ENCODE measurements around the gene CLDN4. TPM values are rescaled to one million over a fixed set of nuclear protein-coding genes. Genes with fewer than 3 reads are reported as not detected.

The CLDN4 gene
- total RNA-seq, 1 donor from 2014 or later: not detected

- ChIA-PET POLR2A (no interaction called here), CTCF (interaction anchor here (1.5 kb wide), 1 partner anchor 250 kb away, joined by 6 read pairs; no protein-coding TSS in a partner anchor)
- Mint-ChIP-seq H3K4me1 (peaks cover 4% of the 10 kb centered on the region), H3K9me3 (no peaks in the 10 kb centered on the region), H3K4me3 (no peak overlapping the region), H3K27ac (no peak overlapping the region), H3K27me3 (peaks cover 22% of the 10 kb centered on the region), H3K36me3 (ENCODE audit: low read depth) (no peaks in the 10 kb centered on the region)
- TF ChIP-seq CTCF (IDR thresholded peaks at IDR 0.05): no peak
- intact Hi-C loops (cut with micrococcal nuclease): no loop called here
- DNase-seq (no peak), ATAC-seq (ENCODE audit: low read depth) (no peak)
These were observed 26.1 kb downstream of the CLDN4 start for GRCh38 chr7:73856941-73857340.

GRCh38 chr7:73858807-73859206 lies 28.0 kb downstream of the CLDN4 start:
- DNase-seq (no peak), ATAC-seq (ENCODE audit: low read depth) (no peak)
- ChIA-PET POLR2A (no interaction called here), CTCF (no interaction called here)
- intact Hi-C loops (cut with micrococcal nuclease): no loop called here
- H3K36me3 Mint-ChIP-seq (ENCODE audit: low read depth): no peaks in the 10 kb centered on the region
- no peak for TF ChIP-seq CTCF (IDR thresholded peaks at IDR 0.05)
- H3K27me3 Mint-ChIP-seq: peaks cover 21% of the 10 kb centered on the region
- peaks cover 4% of the 10 kb centered on the region for H3K4me1 Mint-ChIP-seq
- H3K27ac Mint-ChIP-seq: no peak overlapping the region
- H3K9me3 Mint-ChIP-seq: no peaks in the 10 kb centered on the region
- no peak overlapping the region for H3K4me3 Mint-ChIP-seq

GRCh38 chr7:73860859-73861258 lies 30.1 kb downstream of the CLDN4 start, which contains the start of gene TMEM270:
TMEM270 (plus strand) TSS chr7:73861159; CDS start chr7:73861195, 36 bp downstream.
- Mint-ChIP-seq H3K27me3 (peaks cover 17% of the 10 kb centered on the region), H3K4me1 (no peaks in the 10 kb centered on the region), H3K4me3 (no peak within 1 kb of the TSS), H3K36me3 (ENCODE audit: low read depth) (no peaks in the 10 kb centered on the region), H3K9me3 (no peaks in the 10 kb centered on the region), H3K27ac (no peak within 1 kb of the TSS)
- no peak for TF ChIP-seq CTCF (IDR thresholded peaks at IDR 0.05)
- CTCF ChIA-PET: no interaction called here
- POLR2A ChIA-PET: no interaction called here
- intact Hi-C loops (cut with micrococcal nuclease): no loop called here
- ATAC-seq (ENCODE audit: low read depth) (no peak), DNase-seq (no peak)

- Mint-ChIP-seq H3K27me3 (peaks cover 16% of the 10 kb centered on the region), H3K4me3 (no peak overlapping the region), H3K9me3 (no peaks in the 10 kb centered on the region), H3K27ac (no peak overlapping the region), H3K4me1 (no peaks in the 10 kb centered on the region), H3K36me3 (ENCODE audit: low read depth) (no peaks in the 10 kb centered on the region)
- no peak for DNase-seq
- intact Hi-C loops (cut with micrococcal nuclease): no loop called here
- ATAC-seq (ENCODE audit: low read depth): no peak
- ChIA-PET CTCF (no interaction called here), POLR2A (no interaction called here)
- no peak for TF ChIP-seq CTCF (IDR thresholded peaks at IDR 0.05)
These were observed 30.5 kb downstream of the CLDN4 start for GRCh38 chr7:73861305-73861704.

- H3K36me3 Mint-ChIP-seq (ENCODE audit: low read depth): no peaks in the 10 kb centered on the region
- ChIA-PET CTCF (interaction anchor here (1.3 kb wide), 1 partner anchor 10 kb away, joined by 3 read pairs; no protein-coding TSS in a partner anchor), POLR2A (no interaction called here)
- TF ChIP-seq CTCF (IDR thresholded peaks at IDR 0.05): no peak
- H3K4me1 Mint-ChIP-seq: no peaks in the 10 kb centered on the region
- intact Hi-C loops (cut with micrococcal nuclease): no loop called here
- peaks cover 4% of the 10 kb centered on the region for H3K27me3 Mint-ChIP-seq
- DNase-seq (no peak), ATAC-seq (ENCODE audit: low read depth) (no peak)
- no peak overlapping the region for H3K4me3 Mint-ChIP-seq
- H3K9me3 Mint-ChIP-seq: no peaks in the 10 kb centered on the region
- H3K27ac Mint-ChIP-seq: no peak overlapping the region
These were observed 34.4 kb downstream of the CLDN4 start for GRCh38 chr7:73864981-73865711.

Measured in activated B cell treated with CpG ODN at 0.5 μM for 24 hours (primary cell).